DND-41 (cell line): ENCODE measurements around the gene PDZRN3.

Experiments
- ATAC-seq: fragments of 200-7000 bp; cut with Tn5 transposase; 3 replicates; pipeline ENCODE4 v1.9.1; 2021; ENCODE audit warnings: low read depth; ENCODE audit not compliant: insufficient read depth
- DNase-seq: peaks from one replicate; pipeline ENCODE4 v3.0.0-alpha.2; 2020
- H2AFZ ChIP-seq: 2 replicates; pipeline ENCODE4 v1.6.0; 2012; ENCODE audit warnings: low read depth, low read length
- H3K27ac ChIP-seq: 2 replicates; pipeline ENCODE4 v1.5.1; 2012; ENCODE audit warnings: low read length, inconsistent platforms
- H3K27me3 ChIP-seq: fragments of 200-600 bp; sonication (generic); 2 replicates; pipeline ENCODE4 v1.6.0; 2012; ENCODE audit warnings: low read length, mild to moderate bottlenecking, inconsistent platforms; ENCODE audit not compliant: insufficient read depth, poor library complexity
- H3K36me3 ChIP-seq: 2 replicates; pipeline ENCODE4 v1.5.1; 2012; ENCODE audit warnings: low read length, inconsistent platforms; ENCODE audit not compliant: insufficient read depth
- H3K4me1 ChIP-seq: 2 replicates; pipeline ENCODE4 v1.5.1; 2012; ENCODE audit warnings: mild to moderate bottlenecking, low read length; ENCODE audit not compliant: insufficient read depth
- H3K4me2 ChIP-seq: 2 replicates; pipeline ENCODE4 v1.6.0; 2012; ENCODE audit warnings: mild to moderate bottlenecking, moderate library complexity, low read length, inconsistent platforms; ENCODE audit not compliant: insufficient read depth
- H3K4me3 ChIP-seq, 2 experiments: fragments of 200-600 bp in 1 of 2; shearing (Covaris generic) in 1 of 2; 2 replicates each; pipeline ENCODE4 v1.5.1; 2012 to 2016; ENCODE audit warnings: inconsistent platforms in 2 of 2, low read length in 2 of 2, mild to moderate bottlenecking in 2 of 2, low read depth in 1 of 2, moderate library complexity in 1 of 2
- H3K79me2 ChIP-seq: 2 replicates; pipeline ENCODE4 v1.6.0; 2012; ENCODE audit warnings: low read length, inconsistent platforms; ENCODE audit not compliant: insufficient read depth
- H3K9ac ChIP-seq: 2 replicates; pipeline ENCODE4 v1.6.0; 2012; ENCODE audit warnings: low read depth, mild to moderate bottlenecking, inconsistent platforms, low read length, moderate library complexity
- H3K9me3 ChIP-seq: 2 replicates; pipeline ENCODE4 v1.5.1; 2012; ENCODE audit warnings: low read length, moderate library complexity, mild to moderate bottlenecking, inconsistent platforms; ENCODE audit not compliant: insufficient read depth, severe bottlenecking
- H4K20me1 ChIP-seq: 2 replicates; pipeline ENCODE4 v1.6.0; 2012; ENCODE audit warnings: low read length; ENCODE audit not compliant: insufficient read depth
- CTCF ChIP-seq: IDR thresholded peaks from 2 replicates; pipeline ENCODE4 v1.5.1; 2012; ENCODE audit warnings: borderline replicate concordance, low read length, moderate library complexity, mild to moderate bottlenecking; ENCODE audit not compliant: poor library complexity, severe bottlenecking; ENCODE audit errors: extremely low read depth
- EZH2 ChIP-seq: IDR thresholded peaks from 3 replicates; pipeline ENCODE4 v1.6.1; 2012; ENCODE audit warnings: borderline replicate concordance, low read depth, mild to moderate bottlenecking, moderate library complexity, low read length, inconsistent platforms; ENCODE audit not compliant: severe bottlenecking

The PDZRN3 gene

GRCh38 chr3:73510334-73510733, 114.4 kb downstream of the PDZRN3 start:
- Histone ChIP-seq H3K9ac (no peak overlapping the region), H3K36me3 (no peaks in the 10 kb centered on the region), H4K20me1 (no peaks in the 10 kb centered on the region), H3K79me2 (no peaks in the 10 kb centered on the region), H3K27me3 (no peaks in the 10 kb centered on the region), H3K27ac (no peak overlapping the region), H3K9me3 (no peaks in the 10 kb centered on the region), H3K4me2 (no peak overlapping the region), H3K4me3 (no peak overlapping the region), H2AFZ (no peak overlapping the region), H3K4me1 (no peaks in the 10 kb centered on the region)
- no peak for TF ChIP-seq EZH2
- no peak for TF ChIP-seq CTCF
- ATAC-seq = no peak
- DNase-seq = no peak

- Histone ChIP-seq H3K4me2 (no peak overlapping the region), H3K79me2 (no peaks in the 10 kb centered on the region), H3K9me3 (no peaks in the 10 kb centered on the region), H3K4me3 (no peak overlapping the region), H3K9ac (no peak overlapping the region), H3K36me3 (no peaks in the 10 kb centered on the region), H3K27me3 (no peaks in the 10 kb centered on the region), H4K20me1 (no peaks in the 10 kb centered on the region), H3K4me1 (no peaks in the 10 kb centered on the region), H3K27ac (no peak overlapping the region), H2AFZ (no peak overlapping the region)
- DNase-seq (no peak), ATAC-seq (no peak)
- TF ChIP-seq CTCF = no peak
Measured at GRCh38 chr3:73509816-73510215, 114.9 kb downstream of the PDZRN3 start.

- H3K9me3 ChIP-seq = no peaks in the 10 kb centered on the region
- no peak for TF ChIP-seq EZH2
- no peak for TF ChIP-seq CTCF
- no peaks in the 10 kb centered on the region for H4K20me1 ChIP-seq
- no peak overlapping the region for H3K4me3 ChIP-seq
- no peak overlapping the region for H3K4me2 ChIP-seq
- no peak for ATAC-seq
- no peak for DNase-seq
- H3K27ac ChIP-seq = no peak overlapping the region
- no peak overlapping the region for H2AFZ ChIP-seq
- no peaks in the 10 kb centered on the region for H3K79me2 ChIP-seq
- H3K9ac ChIP-seq = no peak overlapping the region
- H3K27me3 ChIP-seq = no peaks in the 10 kb centered on the region
- H3K4me1 ChIP-seq = no peaks in the 10 kb centered on the region
- H3K36me3 ChIP-seq = no peaks in the 10 kb centered on the region
Measured at GRCh38 chr3:73509066-73509465, 115.7 kb downstream of the PDZRN3 start.

- Histone ChIP-seq H3K4me3 (no peak overlapping the region), H2AFZ (no peak overlapping the region), H3K79me2 (no peaks in the 10 kb centered on the region), H3K4me2 (no peak overlapping the region), H3K27me3 (no peaks in the 10 kb centered on the region), H3K27ac (no peak overlapping the region), H3K9me3 (no peaks in the 10 kb centered on the region), H3K9ac (no peak overlapping the region), H3K4me1 (no peaks in the 10 kb centered on the region), H3K36me3 (no peaks in the 10 kb centered on the region), H4K20me1 (no peaks in the 10 kb centered on the region)
- ATAC-seq (peak; percentile 84), DNase-seq (peak; percentile 45)
- TF ChIP-seq CTCF (peak; percentile 79), EZH2 (no peak)
Measured at GRCh38 chr3:73508330-73508954, 116.3 kb downstream of the PDZRN3 start.
